Measurements from ENCODE around the gene CFC1B.
"Not testable (repeated sequence)": the region's sequence is repeated elsewhere in the genome, so short reads cannot be mapped to it uniquely, and the experiment has no call there.

CFC1B gene

GRCh38 chr2:130520992-130521391, at the start of gene CFC1B:
CFC1B (plus strand) TSS chr2:130521222; CDS start chr2:130521485, 263 bp downstream.
- not testable (repeated sequence) for DNase-seq

DNA sequence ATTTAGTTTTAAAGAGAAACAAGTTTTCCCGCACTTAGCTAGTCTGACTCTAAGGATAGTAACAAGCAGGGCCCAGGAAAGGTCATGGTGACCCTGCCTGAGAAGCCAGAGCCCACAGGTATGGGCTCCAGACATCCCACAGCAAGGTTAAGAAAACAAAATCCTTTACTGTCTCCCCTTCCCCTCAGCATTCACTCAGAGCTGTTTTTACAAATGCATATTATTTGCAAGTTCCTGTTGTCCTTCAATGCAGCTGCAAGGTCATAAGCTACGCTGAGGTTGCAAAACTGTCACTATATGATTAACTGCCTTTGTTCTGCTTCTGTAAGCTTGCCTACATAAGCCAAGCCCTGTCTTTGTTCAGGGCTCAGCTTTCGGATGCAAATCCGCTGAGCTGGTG, 29.9 kb upstream of the CFC1B start:
- not testable (repeated sequence) for DNase-seq

DNA sequence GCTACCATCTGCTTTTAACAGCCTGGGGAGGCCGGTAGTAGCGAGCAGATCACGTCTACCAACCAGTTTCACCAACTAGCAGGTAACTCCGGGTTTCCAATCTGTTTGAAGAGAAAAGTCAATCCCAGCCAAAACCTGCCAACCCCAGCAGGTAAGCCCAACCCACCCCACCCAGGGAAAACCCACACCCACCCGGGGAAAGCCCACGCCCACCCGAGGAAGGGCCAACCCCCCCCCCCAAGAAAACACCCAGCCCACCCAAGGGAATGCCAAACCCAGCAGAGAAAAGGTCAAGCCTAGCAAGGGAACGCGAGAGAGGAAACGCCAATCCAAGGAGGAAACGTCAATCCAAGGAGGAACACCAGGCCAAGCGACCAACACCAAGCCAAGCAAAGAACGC, 11.8 kb upstream of the CFC1B start, which contains the start of gene POTEI:
TSS of gene POTEI (minus strand) at position 101 of the 400 bp plus-strand sequence. CDS start at position 8, 93 bp downstream.
- not testable (repeated sequence) for DNase-seq

DNA sequence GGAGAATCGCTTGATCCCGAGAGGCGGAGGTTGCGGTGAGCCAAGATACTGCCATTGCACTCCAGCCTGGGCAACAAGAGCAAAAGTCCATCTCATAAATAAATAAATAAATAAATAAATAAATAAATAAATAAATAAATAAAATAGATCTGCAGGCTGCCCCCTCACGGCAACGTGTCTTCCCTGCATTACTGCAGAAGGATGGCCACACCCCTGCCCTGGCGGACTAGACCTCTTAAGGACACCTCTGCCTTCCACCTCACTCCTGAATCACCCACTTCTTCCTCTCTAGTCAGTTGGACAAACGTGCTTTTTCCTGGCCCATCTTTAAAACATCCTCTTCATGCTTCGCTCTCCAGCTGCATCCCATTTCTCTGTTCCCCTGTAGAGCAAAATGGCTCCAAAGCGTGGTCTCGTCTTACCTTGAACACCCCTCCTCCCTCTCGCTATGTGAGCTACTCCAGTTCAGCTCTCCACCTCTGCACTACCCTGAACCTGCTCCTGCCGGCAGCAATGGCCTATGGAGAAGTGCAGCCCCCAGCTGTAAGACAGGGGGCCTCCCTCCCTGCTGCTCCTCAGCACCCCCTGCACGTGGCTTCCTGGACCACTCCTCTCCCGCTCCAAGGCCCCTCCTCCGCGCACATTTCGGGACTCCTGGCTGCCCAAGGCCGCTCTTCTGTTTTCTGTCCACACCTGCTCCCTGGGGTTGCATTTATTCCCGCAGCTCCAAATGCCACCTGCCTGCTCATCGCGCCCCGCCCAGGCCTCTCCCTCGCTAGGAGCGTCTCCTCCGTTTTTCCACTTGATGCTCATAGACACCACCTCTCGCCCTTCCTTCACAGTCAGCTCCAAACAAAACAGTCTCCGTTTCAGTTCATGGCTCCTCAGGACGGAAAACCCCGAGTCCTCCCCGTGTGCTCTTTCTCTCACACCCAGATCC, 9.9 kb upstream of the CFC1B start:
- DNase-seq = not testable (repeated sequence)

DNA sequence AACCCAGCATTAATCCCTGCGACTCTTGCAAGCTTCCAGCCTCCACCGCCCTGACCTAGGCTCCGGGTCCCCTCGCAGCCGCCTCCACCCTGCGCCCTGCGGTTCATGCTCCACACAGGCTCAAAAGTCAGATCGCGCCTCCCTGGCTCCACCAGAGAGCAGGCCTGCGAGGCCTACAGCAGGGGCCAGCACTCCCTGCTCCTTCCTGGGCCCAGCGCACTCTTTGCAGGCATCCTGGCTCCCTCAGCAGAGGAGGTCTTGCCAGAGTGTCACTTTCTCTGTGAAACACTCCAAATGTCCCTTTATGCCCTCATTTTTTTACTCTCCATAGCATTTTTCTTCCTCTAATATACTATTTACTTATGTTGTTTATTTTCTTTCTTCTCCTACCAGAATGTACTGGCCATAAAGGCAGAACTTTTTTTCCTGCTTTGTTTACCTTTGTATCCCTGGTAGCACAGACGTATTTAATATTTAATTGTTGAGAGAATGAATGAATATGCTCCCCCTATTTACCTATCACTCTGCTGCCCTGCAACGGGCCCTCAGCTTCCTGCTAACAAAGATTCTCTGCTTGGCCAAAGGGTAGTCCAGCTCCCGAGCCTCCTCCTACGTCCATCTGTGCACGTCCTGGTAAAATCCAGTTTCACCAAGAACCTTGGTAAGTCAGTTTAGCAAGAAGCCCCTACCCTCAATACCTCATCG, 9.1 kb upstream of the CFC1B start:
- DNase-seq = not testable (repeated sequence)

- DNase-seq = not testable (repeated sequence)
Measured at GRCh38 chr2:130518516-130519106, 2.4 kb upstream of the CFC1B start.

DNA sequence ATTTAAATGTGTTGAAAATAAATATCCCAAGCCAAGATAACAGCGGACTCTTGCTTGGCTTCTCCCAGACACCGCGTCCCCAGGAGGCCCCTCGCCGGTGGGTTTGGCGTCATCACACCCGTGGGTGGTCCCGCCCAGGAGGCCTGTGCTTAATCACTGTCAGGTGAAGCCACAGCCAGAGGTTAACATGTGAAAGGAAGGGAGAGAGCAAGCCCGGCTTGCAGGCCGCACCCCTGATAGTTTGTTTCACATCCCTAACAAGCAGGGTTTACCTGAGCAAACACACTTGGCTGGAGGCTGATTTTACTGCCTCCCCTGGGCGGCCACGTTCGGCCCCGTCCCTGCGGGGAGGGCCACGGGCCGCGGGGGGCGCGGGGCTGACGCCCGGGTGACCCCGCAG, 1.4 kb downstream of the CFC1B start:
- DNase-seq = not testable (repeated sequence)

- not testable (repeated sequence) for DNase-seq
Measured at GRCh38 chr2:130527365-130527967, 6.4 kb downstream of the CFC1B start.

GRCh38 chr2:130529545-130529944, 8.5 kb downstream of the CFC1B start:
- not testable (repeated sequence) for DNase-seq

GRCh38 chr2:130530212-130530611, 9.2 kb downstream of the CFC1B start:
- DNase-seq = not testable (repeated sequence)

DNA sequence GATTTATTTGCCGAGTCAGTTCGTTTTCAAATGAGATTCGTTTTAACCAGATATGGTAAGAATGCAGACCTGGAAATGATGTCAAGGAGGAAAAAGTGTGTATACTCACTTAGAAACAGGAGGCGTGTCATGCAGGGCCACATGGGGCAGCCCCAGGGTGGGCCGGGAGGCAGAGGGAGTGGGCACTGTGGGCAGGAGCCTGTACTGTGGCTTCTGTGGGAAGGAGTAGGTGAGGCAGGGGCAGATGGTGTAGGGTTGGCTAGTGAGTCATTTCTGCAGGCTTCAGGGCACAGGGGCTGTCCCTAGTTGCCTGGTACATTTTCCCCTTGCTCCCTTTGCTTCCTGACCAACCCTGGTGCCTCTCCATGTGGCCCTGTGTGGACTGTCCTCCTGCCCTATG, 10.2 kb downstream of the CFC1B start:
- DNase-seq = not testable (repeated sequence)

DNA sequence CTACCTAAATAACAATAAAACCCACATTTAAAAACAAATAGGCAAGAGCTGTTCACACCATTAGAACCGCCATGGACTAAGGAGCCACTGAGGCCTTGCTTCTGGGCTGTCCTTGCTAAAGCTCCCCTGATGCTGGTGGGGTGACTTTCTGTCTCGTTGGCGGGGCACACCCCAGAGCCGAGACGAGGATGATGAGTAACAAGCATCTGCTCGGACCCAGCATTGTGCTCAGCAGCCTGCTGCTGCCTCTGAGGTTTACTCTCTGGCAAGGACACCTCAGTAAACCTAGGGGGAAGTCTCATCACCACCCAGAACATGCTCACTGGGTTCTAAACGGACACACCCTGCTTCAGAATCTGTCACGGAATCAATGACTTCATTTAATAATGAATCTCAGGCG, 10.7 kb downstream of the CFC1B start:
- DNase-seq = not testable (repeated sequence)

- DNase-seq = not testable (repeated sequence)
Measured at GRCh38 chr2:130536654-130537053, 15.6 kb downstream of the CFC1B start.

- not testable (repeated sequence) for DNase-seq
Measured at GRCh38 chr2:130538271-130538670, 17.2 kb downstream of the CFC1B start.

GRCh38 chr2:130542789-130543188, 21.8 kb downstream of the CFC1B start:
- not testable (repeated sequence) for DNase-seq

- DNase-seq = not testable (repeated sequence)
Measured at GRCh38 chr2:130543785-130544528, 22.9 kb downstream of the CFC1B start.

DNA sequence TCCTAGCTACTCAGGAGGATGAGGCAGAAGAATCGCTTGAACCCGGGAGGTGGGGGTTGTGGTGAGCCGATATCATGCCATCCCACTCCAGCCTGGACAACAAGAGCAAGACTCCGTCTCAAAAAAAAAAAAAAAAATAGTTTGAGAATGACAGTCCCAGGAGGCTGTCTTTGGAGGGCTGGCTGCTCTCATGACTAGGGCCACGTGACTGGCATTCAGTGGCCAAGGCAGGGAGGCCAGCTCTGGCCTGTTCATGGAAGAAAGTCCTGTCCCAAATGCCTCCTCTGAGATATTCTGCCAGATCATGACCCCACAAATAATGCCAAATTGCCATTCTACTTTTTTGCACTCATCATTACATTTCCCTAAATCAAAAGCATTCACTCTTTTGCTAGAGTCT, 24.0 kb downstream of the CFC1B start:
- not testable (repeated sequence) for DNase-seq

GRCh38 chr2:130548418-130548817, 27.4 kb downstream of the CFC1B start:
- not testable (repeated sequence) for DNase-seq

GRCh38 chr2:130549475-130549874, 28.5 kb downstream of the CFC1B start:
- not testable (repeated sequence) for DNase-seq

- DNase-seq = not testable (repeated sequence)
Measured at GRCh38 chr2:130554178-130554577, 33.2 kb downstream of the CFC1B start.

DNA sequence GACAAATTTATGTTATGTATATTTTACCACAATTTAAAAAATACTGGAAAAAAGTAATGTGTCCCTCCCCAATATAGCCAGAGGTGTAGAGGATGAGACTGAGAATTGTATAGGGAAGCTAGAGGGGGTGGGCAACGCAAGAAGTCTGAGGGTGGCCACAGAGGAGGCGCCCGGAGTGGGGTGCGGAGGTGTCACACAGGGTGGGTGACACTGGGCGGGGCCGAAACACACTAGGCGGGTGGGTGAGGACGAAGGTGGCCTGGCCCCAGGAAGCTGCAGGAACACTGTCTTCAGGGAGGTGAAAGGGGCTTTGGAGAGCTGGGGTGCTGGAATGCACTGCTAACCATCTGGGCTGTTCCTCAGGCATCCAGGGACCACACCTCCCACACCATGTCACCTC, 35.4 kb downstream of the CFC1B start:
- DNase-seq = not testable (repeated sequence)

GRCh38 chr2:130566165-130566564, 45.1 kb downstream of the CFC1B start:
- DNase-seq = not testable (repeated sequence)

Data from NCI-H446 treated with DMSO at 0.1 percent for 48 hours (cell line).